ENCODE measurements around the gene DLGAP4. TPM values are rescaled to one million over a fixed set of nuclear protein-coding genes. Genes with fewer than 3 reads are reported as not detected.
"Not testable (repeated sequence)": the region's sequence is repeated elsewhere in the genome, so short reads cannot be mapped to it uniquely, and the experiment has no call there.

DLGAP4 gene
- total and polyA plus RNA-seq, 4 donors, result 17.8 to 121 (median 70.7) TPM

- no peak overlapping the region for H3K4me3 ChIP-seq (ENCODE audit: low read depth, low read length)
- peaks cover 37% of the 10 kb centered on the region for H3K4me1 ChIP-seq (ENCODE audit: control insufficient read depth, insufficient read depth, low read length)
- DNase-seq (ENCODE audit: low read depth in 4 of 6, low spot score in 6 of 6), result no peak
- no peak overlapping the region for H3K27ac ChIP-seq (ENCODE audit: low read depth, low read length)
- no peaks in the 10 kb centered on the region for H3K27me3 ChIP-seq (ENCODE audit: control insufficient read depth, insufficient read depth, low read length)
- peaks cover 9% of the 10 kb centered on the region for H3K36me3 ChIP-seq (ENCODE audit: control insufficient read depth, insufficient read depth, low read length)
- H3K9me3 ChIP-seq (ENCODE audit: control insufficient read depth, insufficient read depth, low read length), result no peaks in the 10 kb centered on the region
- no CpG with 5 or more reads among the region's 1 CpG for WGBS (ENCODE audit: insufficient coverage)
Measured at GRCh38 chr20:36474563-36474962, 168.4 kb downstream of the DLGAP4 start.

GRCh38 chr20:36475054-36475453, 168.9 kb downstream of the DLGAP4 start:
- H3K4me3 ChIP-seq (ENCODE audit: low read depth, low read length); H3K27ac ChIP-seq (ENCODE audit: low read depth, low read length); DNase-seq (ENCODE audit: low read depth in 4 of 6, low spot score in 6 of 6); H3K36me3 ChIP-seq (ENCODE audit: control insufficient read depth, insufficient read depth, low read length); H3K9me3 ChIP-seq (ENCODE audit: control insufficient read depth, insufficient read depth, low read length); H3K27me3 ChIP-seq (ENCODE audit: control insufficient read depth, insufficient read depth, low read length): not testable (repeated sequence)
- H3K4me1 ChIP-seq (ENCODE audit: control insufficient read depth, insufficient read depth, low read length), result peaks cover 38% of the 10 kb centered on the region
- WGBS (ENCODE audit: insufficient coverage), result 84% methylated on average over 2 of the region's 8 CpGs

GRCh38 chr20:36477475-36477874, 171.3 kb downstream of the DLGAP4 start:
- no peak overlapping the region for H3K27ac ChIP-seq (ENCODE audit: low read depth, low read length)
- no peaks in the 10 kb centered on the region for H3K9me3 ChIP-seq (ENCODE audit: control insufficient read depth, insufficient read depth, low read length)
- DNase-seq (ENCODE audit: low read depth in 4 of 6, low spot score in 6 of 6), result no peak
- peaks cover 9% of the 10 kb centered on the region for H3K36me3 ChIP-seq (ENCODE audit: control insufficient read depth, insufficient read depth, low read length)
- WGBS (ENCODE audit: insufficient coverage), result 88% methylated on average over 1 of the region's 1 CpG
- peaks cover 38% of the 10 kb centered on the region for H3K4me1 ChIP-seq (ENCODE audit: control insufficient read depth, insufficient read depth, low read length)
- no peaks in the 10 kb centered on the region for H3K27me3 ChIP-seq (ENCODE audit: control insufficient read depth, insufficient read depth, low read length)
- no peak overlapping the region for H3K4me3 ChIP-seq (ENCODE audit: low read depth, low read length)

GRCh38 chr20:36478137-36478905, 172.2 kb downstream of the DLGAP4 start:
- DNase-seq (ENCODE audit: low read depth in 4 of 6, low spot score in 6 of 6), result no peak
- H3K4me1 ChIP-seq (ENCODE audit: control insufficient read depth, insufficient read depth, low read length), result peaks cover 42% of the 10 kb centered on the region
- 62% methylated on average over 4 of the region's 7 CpGs for WGBS (ENCODE audit: insufficient coverage)
- H3K36me3 ChIP-seq (ENCODE audit: control insufficient read depth, insufficient read depth, low read length), result peaks cover 4% of the 10 kb centered on the region
- no peaks in the 10 kb centered on the region for H3K9me3 ChIP-seq (ENCODE audit: control insufficient read depth, insufficient read depth, low read length)
- H3K27ac ChIP-seq (ENCODE audit: low read depth, low read length), result no peak overlapping the region
- no peaks in the 10 kb centered on the region for H3K27me3 ChIP-seq (ENCODE audit: control insufficient read depth, insufficient read depth, low read length)
- no peak overlapping the region for H3K4me3 ChIP-seq (ENCODE audit: low read depth, low read length)

- H3K27me3 ChIP-seq (ENCODE audit: control insufficient read depth, insufficient read depth, low read length), result no peaks in the 10 kb centered on the region
- no peak overlapping the region for H3K4me3 ChIP-seq (ENCODE audit: low read depth, low read length)
- H3K9me3 ChIP-seq (ENCODE audit: control insufficient read depth, insufficient read depth, low read length), result no peaks in the 10 kb centered on the region
- no peak overlapping the region for H3K27ac ChIP-seq (ENCODE audit: low read depth, low read length)
- WGBS (ENCODE audit: insufficient coverage), result 93% methylated on average over 2 of the region's 2 CpGs
- H3K4me1 ChIP-seq (ENCODE audit: control insufficient read depth, insufficient read depth, low read length), result peaks cover 43% of the 10 kb centered on the region
- no peak for DNase-seq (ENCODE audit: low read depth in 4 of 6, low spot score in 6 of 6)
- peaks cover 15% of the 10 kb centered on the region for H3K36me3 ChIP-seq (ENCODE audit: control insufficient read depth, insufficient read depth, low read length)
Measured at GRCh38 chr20:36479938-36480337, 173.8 kb downstream of the DLGAP4 start.

- peaks cover 43% of the 10 kb centered on the region for H3K4me1 ChIP-seq (ENCODE audit: control insufficient read depth, insufficient read depth, low read length)
- H3K9me3 ChIP-seq (ENCODE audit: control insufficient read depth, insufficient read depth, low read length), result no peaks in the 10 kb centered on the region
- H3K27ac ChIP-seq (ENCODE audit: low read depth, low read length), result no peak overlapping the region
- H3K36me3 ChIP-seq (ENCODE audit: control insufficient read depth, insufficient read depth, low read length), result peaks cover 15% of the 10 kb centered on the region
- H3K27me3 ChIP-seq (ENCODE audit: control insufficient read depth, insufficient read depth, low read length), result no peaks in the 10 kb centered on the region
- no peak overlapping the region for H3K4me3 ChIP-seq (ENCODE audit: low read depth, low read length)
- DNase-seq (ENCODE audit: low read depth in 4 of 6, low spot score in 6 of 6), result no peak
- 94% methylated on average over 3 of the region's 5 CpGs for WGBS (ENCODE audit: insufficient coverage)
Measured at GRCh38 chr20:36480456-36481048, 174.4 kb downstream of the DLGAP4 start.

GRCh38 chr20:36481380-36482043, 175.4 kb downstream of the DLGAP4 start:
- no peak overlapping the region for H3K4me3 ChIP-seq (ENCODE audit: low read depth, low read length)
- H3K9me3 ChIP-seq (ENCODE audit: control insufficient read depth, insufficient read depth, low read length), result no peaks in the 10 kb centered on the region
- no peaks in the 10 kb centered on the region for H3K27me3 ChIP-seq (ENCODE audit: control insufficient read depth, insufficient read depth, low read length)
- DNase-seq (ENCODE audit: low read depth in 4 of 6, low spot score in 6 of 6), result no peak
- no peak overlapping the region for H3K27ac ChIP-seq (ENCODE audit: low read depth, low read length)
- H3K4me1 ChIP-seq (ENCODE audit: control insufficient read depth, insufficient read depth, low read length), result peaks cover 43% of the 10 kb centered on the region
- 66% methylated on average over 7 of the region's 9 CpGs for WGBS (ENCODE audit: insufficient coverage)
- H3K36me3 ChIP-seq (ENCODE audit: control insufficient read depth, insufficient read depth, low read length), result peaks cover 11% of the 10 kb centered on the region

- 32% methylated on average over 8 of the region's 8 CpGs for WGBS (ENCODE audit: insufficient coverage)
Measured at GRCh38 chr20:36482044-36482473, 175.9 kb downstream of the DLGAP4 start.

GRCh38 chr20:36483209-36483918, 177.2 kb downstream of the DLGAP4 start:
- H3K27ac ChIP-seq (ENCODE audit: low read depth, low read length), result no peak overlapping the region
- H3K36me3 ChIP-seq (ENCODE audit: control insufficient read depth, insufficient read depth, low read length), result peaks cover 14% of the 10 kb centered on the region
- H3K27me3 ChIP-seq (ENCODE audit: control insufficient read depth, insufficient read depth, low read length), result no peaks in the 10 kb centered on the region
- H3K4me1 ChIP-seq (ENCODE audit: control insufficient read depth, insufficient read depth, low read length), result peaks cover 48% of the 10 kb centered on the region
- 79% methylated on average over 4 of the region's 5 CpGs for WGBS (ENCODE audit: insufficient coverage)
- no peak for DNase-seq (ENCODE audit: low read depth in 4 of 6, low spot score in 6 of 6)
- H3K9me3 ChIP-seq (ENCODE audit: control insufficient read depth, insufficient read depth, low read length), result no peaks in the 10 kb centered on the region
- H3K4me3 ChIP-seq (ENCODE audit: low read depth, low read length), result no peak overlapping the region

More at GRCh38 chr20:36482044-36482473, 175.9 kb downstream of the DLGAP4 start:
- Histone ChIP-seq H3K27me3 (ENCODE audit: control insufficient read depth, insufficient read depth, low read length) (no peaks in the 10 kb centered on the region), H3K4me3 (ENCODE audit: low read depth, low read length) (no peak overlapping the region), H3K9me3 (ENCODE audit: control insufficient read depth, insufficient read depth, low read length) (no peaks in the 10 kb centered on the region), H3K36me3 (ENCODE audit: control insufficient read depth, insufficient read depth, low read length) (peaks cover 11% of the 10 kb centered on the region), H3K4me1 (ENCODE audit: control insufficient read depth, insufficient read depth, low read length) (peaks cover 44% of the 10 kb centered on the region), H3K27ac (ENCODE audit: low read depth, low read length) (no peak overlapping the region)
- peak in 2 of 6 donors; percentile 35 to 65 for DNase-seq (ENCODE audit: low read depth in 4 of 6, low spot score in 6 of 6)
